ENCODE measurements around the gene DDN.

DDN gene

GRCh38 chr12:49037111-49037946 lies 38.2 kb upstream of the DDN start:
- no peak for TF ChIP-seq CTCF (conservative IDR thresholded peaks at IDR 0.05; ENCODE audit: low read depth, low read length)
- DNase-seq (ENCODE audit: low read depth) = no peak
- H3K4me3 ChIP-seq (ENCODE audit: low read length) = no peak overlapping the region

- TF ChIP-seq CTCF (conservative IDR thresholded peaks at IDR 0.05; ENCODE audit: low read depth, low read length) = no peak
- DNase-seq (ENCODE audit: low read depth) = no peak
Measured at GRCh38 chr12:49036029-49036428, 36.9 kb upstream of the DDN start.

GRCh38 chr12:49034286-49034622 lies 35.1 kb upstream of the DDN start:
- no peak for DNase-seq (ENCODE audit: low read depth)
- TF ChIP-seq CTCF (conservative IDR thresholded peaks at IDR 0.05; ENCODE audit: low read depth, low read length) = no peak

More at GRCh38 chr12:49036029-49036428, 36.9 kb upstream of the DDN start:
- H3K4me3 ChIP-seq (ENCODE audit: low read length) = no peak overlapping the region

GRCh38 chr12:49033611-49034285 lies 34.6 kb upstream of the DDN start:
- H3K4me3 ChIP-seq (ENCODE audit: low read length) = no peak overlapping the region
- no peak for DNase-seq (ENCODE audit: low read depth)
- no peak for TF ChIP-seq CTCF (conservative IDR thresholded peaks at IDR 0.05; ENCODE audit: low read depth, low read length)

More at GRCh38 chr12:49034286-49034622, 35.1 kb upstream of the DDN start:
- H3K4me3 ChIP-seq (ENCODE audit: low read length) = no peak overlapping the region

- no peak for TF ChIP-seq CTCF (conservative IDR thresholded peaks at IDR 0.05; ENCODE audit: low read depth, low read length)
Measured at GRCh38 chr12:49032679-49033447, 33.7 kb upstream of the DDN start.

GRCh38 chr12:49032276-49032675 lies 33.1 kb upstream of the DDN start:
- DNase-seq (ENCODE audit: low read depth) = no peak
- TF ChIP-seq CTCF (conservative IDR thresholded peaks at IDR 0.05; ENCODE audit: low read depth, low read length) = no peak

More at GRCh38 chr12:49032679-49033447, 33.7 kb upstream of the DDN start:
- no peak for DNase-seq (ENCODE audit: low read depth)
- no peak overlapping the region for H3K4me3 ChIP-seq (ENCODE audit: low read length)

More at GRCh38 chr12:49032276-49032675, 33.1 kb upstream of the DDN start:
- no peak overlapping the region for H3K4me3 ChIP-seq (ENCODE audit: low read length)
